ENCODE data around the gene SCARB1.

Gene SCARB1

DNA sequence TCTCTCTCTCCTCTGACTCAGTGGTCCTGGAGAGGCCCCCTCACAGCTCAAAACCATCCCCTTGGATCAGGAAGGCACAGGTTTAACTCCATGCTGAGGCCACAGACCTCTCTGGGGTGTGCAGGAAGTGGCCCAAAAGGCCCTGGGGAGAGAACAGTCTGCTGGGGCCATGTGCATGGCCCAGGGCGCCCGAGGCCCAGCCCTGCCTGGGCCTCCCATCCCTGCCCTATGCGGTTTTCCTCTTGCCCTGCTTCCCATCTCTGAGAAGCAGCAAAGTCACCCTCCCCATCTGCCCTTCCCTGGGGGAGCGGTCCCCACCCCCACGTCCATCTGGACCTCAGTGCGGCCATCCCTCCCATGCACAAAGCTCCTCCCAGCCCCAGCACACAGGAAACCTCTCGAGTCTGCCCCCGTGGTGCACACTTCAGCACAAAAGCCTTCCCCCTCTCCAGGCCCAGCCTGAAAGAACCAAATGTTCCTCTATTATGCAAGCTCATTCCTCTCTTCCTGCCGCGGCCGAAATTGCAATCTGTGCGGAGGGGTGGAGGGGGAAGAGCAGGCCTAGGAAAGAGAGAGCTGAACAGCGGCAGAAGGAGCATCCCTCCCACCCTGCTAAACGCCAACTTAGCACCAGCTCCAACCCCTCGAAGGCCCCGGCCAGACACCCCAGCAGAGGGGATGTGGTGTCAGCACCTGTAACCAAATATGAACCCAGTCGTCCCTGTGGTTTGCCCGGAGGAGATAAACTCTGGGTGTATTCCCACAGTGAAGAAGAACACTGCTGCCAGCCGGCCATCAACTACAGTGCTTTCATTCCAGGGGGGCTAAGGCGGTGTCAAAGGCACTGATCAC is 108.5 kb downstream of the SCARB1 start:
- H3K4me3 ChIP-seq (ENCODE audit: control insufficient read depth, low read depth, low read length) = no peak overlapping the region
- TF ChIP-seq CTCF (IDR thresholded peaks at IDR 0.05; ENCODE audit: control insufficient read depth, insufficient read depth, low read depth, low read length, missing control alignments) = no peak
- DNase-seq (ENCODE audit: low read depth) = peak; percentile 73

- no peak for TF ChIP-seq CTCF (IDR thresholded peaks at IDR 0.05; ENCODE audit: control insufficient read depth, insufficient read depth, low read depth, low read length, missing control alignments)
- no peak overlapping the region for H3K4me3 ChIP-seq (ENCODE audit: control insufficient read depth, low read depth, low read length)
- DNase-seq (ENCODE audit: low read depth) = no peak
These were observed 109.2 kb downstream of the SCARB1 start for GRCh38 chr12:124754491-124754890.

- no peak for DNase-seq (ENCODE audit: low read depth)
- no peak for TF ChIP-seq CTCF (IDR thresholded peaks at IDR 0.05; ENCODE audit: control insufficient read depth, insufficient read depth, low read depth, low read length, missing control alignments)
- no peak overlapping the region for H3K4me3 ChIP-seq (ENCODE audit: control insufficient read depth, low read depth, low read length)
These were observed 109.7 kb downstream of the SCARB1 start for GRCh38 chr12:124753993-124754392.

GRCh38 chr12:124753228-124753591 is 110.5 kb downstream of the SCARB1 start:
- DNase-seq (ENCODE audit: low read depth) = no peak
- no peak for TF ChIP-seq CTCF (IDR thresholded peaks at IDR 0.05; ENCODE audit: control insufficient read depth, insufficient read depth, low read depth, low read length, missing control alignments)
- H3K4me3 ChIP-seq (ENCODE audit: control insufficient read depth, low read depth, low read length) = no peak overlapping the region

DNA sequence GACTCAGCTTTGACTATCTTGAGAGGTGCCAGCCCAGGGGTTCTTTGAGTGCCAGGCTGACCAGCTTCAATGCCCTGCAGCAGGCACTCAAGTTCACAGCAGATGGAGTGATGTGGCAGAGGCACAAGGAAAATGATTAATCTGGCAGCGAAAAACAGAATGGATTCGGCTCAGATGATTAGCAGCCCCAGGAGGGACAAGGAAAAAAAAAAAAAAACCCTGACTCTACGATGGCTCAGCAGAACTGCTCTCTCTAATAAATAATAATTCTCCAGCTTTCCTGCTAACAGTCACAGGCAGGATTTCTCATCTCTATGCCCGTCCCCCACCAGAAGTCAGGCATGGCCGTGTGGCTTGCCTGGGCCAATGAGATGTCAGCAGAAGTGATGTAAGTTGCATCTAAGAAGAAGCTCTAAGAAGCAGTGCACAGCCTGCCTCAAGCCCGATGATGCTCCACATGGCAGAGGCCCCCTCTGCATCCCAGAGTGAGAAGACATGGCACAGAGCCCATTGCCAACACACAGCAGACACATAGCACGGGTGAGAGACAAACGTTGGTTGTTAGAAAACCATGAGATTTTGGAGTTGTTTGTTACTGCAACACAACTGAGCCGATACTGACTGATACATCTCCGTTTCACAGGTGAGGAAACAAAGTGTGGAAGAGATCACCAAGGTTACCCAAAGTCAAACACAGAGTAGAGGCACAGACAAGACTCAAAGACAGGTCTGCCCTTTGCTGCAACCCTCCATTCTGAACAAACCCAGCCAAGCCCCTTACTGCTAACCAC is 111.0 kb downstream of the SCARB1 start:
- no peak overlapping the region for H3K4me3 ChIP-seq (ENCODE audit: control insufficient read depth, low read depth, low read length)
- DNase-seq (ENCODE audit: low read depth) = no peak
- no peak for TF ChIP-seq CTCF (IDR thresholded peaks at IDR 0.05; ENCODE audit: control insufficient read depth, insufficient read depth, low read depth, low read length, missing control alignments)

DNA sequence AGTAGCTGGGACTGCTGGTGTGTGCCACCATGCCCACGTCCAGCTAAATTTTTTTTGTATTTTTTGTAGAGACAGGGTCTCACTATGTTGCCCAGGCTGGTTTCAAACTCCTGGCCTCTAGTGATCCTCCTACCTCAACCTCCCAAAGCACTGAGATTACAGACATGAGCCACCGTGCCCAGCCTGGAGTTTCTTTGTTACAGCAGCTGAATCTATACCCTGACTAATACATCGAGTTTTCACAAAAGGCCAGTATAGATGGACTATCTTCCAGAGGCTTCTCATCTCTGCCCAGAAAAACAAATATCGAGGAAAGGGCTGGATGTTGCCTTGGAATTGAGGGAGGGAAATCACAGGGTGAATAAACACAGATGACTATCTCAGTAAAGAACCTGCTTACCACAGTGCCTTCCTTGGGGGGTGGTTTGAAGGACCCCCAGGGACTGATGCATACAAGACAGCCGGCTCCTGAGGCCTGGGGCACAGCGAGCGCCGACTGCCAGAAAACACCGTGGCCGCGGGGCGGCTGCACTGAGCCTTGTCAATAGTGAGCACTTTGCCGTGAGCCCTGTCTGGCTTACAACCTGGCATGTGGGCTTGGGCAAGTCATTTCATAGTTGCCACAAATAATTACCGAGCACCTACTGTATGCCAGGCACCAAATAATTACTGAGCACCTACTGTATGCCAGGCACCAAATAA is 111.9 kb downstream of the SCARB1 start:
- no peak for TF ChIP-seq CTCF (IDR thresholded peaks at IDR 0.05; ENCODE audit: control insufficient read depth, insufficient read depth, low read depth, low read length, missing control alignments)
- no peak overlapping the region for H3K4me3 ChIP-seq (ENCODE audit: control insufficient read depth, low read depth, low read length)
- no peak for DNase-seq (ENCODE audit: low read depth)
